Testis (tissue), 2 donors: ENCODE results near the gene WDFY4.

Source experiments
- CTCF ChIP-seq, 3 experiments: fragments of 450-650 bp in 2 of 3; fragments of 200-600 bp in 1 of 3; sonication (generic) in 1 of 3; IDR thresholded peaks; one replicate each; pipeline ENCODE4 v1.5.1; 2016 to 2019; ENCODE audit warnings: antibody characterized with exemption in 3 of 3, mild to moderate bottlenecking in 2 of 3, moderate library complexity in 1 of 3
- POLR2A ChIP-seq: fragments of 450-650 bp; IDR thresholded peaks from one replicate; pipeline ENCODE4 v1.6.1; 2017; ENCODE audit warnings: antibody characterized with exemption, mild to moderate bottlenecking, moderate library complexity

GRCh38 chr10:48946891-48947500 is 262.3 kb downstream of the WDFY4 start:
- TF ChIP-seq POLR2A: no peak
- no peak for TF ChIP-seq CTCF (IDR thresholded peaks at IDR 0.05)
